ENCODE results near the gene NEGR1. TPM values are rescaled to one million over a fixed set of nuclear protein-coding genes. Genes with fewer than 3 reads are reported as not detected.

The NEGR1 gene
- total RNA-seq, 2 donors from 2014 or later, result not detected

GRCh38 chr1:71618766-71619530 lies 663.4 kb downstream of the NEGR1 start:
- ATAC-seq (no peak), DNase-seq (ENCODE audit: low spot score in 2 of 2) (no peak)
- Mint-ChIP-seq H3K27ac (no peak overlapping the region), H3K36me3 (no peaks in the 10 kb centered on the region), H3K9me3 (peaks cover 0 to 6% of the 10 kb centered on the region in 2 donors)

- H3K36me3 Mint-ChIP-seq, result no peaks in the 10 kb centered on the region
- no peak overlapping the region for H3K27ac Mint-ChIP-seq
- DNase-seq (ENCODE audit: low spot score in 2 of 2) (no peak), ATAC-seq (no peak)
- H3K9me3 Mint-ChIP-seq, result peaks cover 0 to 6% of the 10 kb centered on the region in 2 donors
These were observed 664.1 kb downstream of the NEGR1 start for GRCh38 chr1:71618191-71618590.

- no peak overlapping the region for H3K27ac Mint-ChIP-seq
- DNase-seq (ENCODE audit: low spot score in 2 of 2), result no peak
- peaks cover 0 to 6% of the 10 kb centered on the region in 2 donors for H3K36me3 Mint-ChIP-seq
- peaks cover 11 to 23% of the 10 kb centered on the region in 2 donors for H3K9me3 Mint-ChIP-seq
- no peak for ATAC-seq
These were observed 671.9 kb downstream of the NEGR1 start for GRCh38 chr1:71610476-71610875.

GRCh38 chr1:71603044-71603776 lies 679.1 kb downstream of the NEGR1 start:
- Mint-ChIP-seq H3K36me3 (no peaks in the 10 kb centered on the region), H3K27ac (no peak overlapping the region), H3K9me3 (peaks cover 4 to 5% of the 10 kb centered on the region in 2 donors)
- DNase-seq (ENCODE audit: low spot score in 2 of 2), result no peak
- no peak for ATAC-seq

GRCh38 chr1:71600023-71600422 lies 682.3 kb downstream of the NEGR1 start:
- no peak for ATAC-seq
- no peak overlapping the region for H3K27ac Mint-ChIP-seq
- no peaks in the 10 kb centered on the region for H3K36me3 Mint-ChIP-seq
- no peak for DNase-seq (ENCODE audit: low spot score in 2 of 2)
- peaks cover 0 to 5% of the 10 kb centered on the region in 2 donors for H3K9me3 Mint-ChIP-seq

- Mint-ChIP-seq H3K9me3 (peaks cover 0 to 5% of the 10 kb centered on the region in 2 donors), H3K27ac (no peak overlapping the region), H3K36me3 (no peaks in the 10 kb centered on the region)
- no peak for ATAC-seq
- DNase-seq (ENCODE audit: low spot score in 2 of 2), result no peak
These were observed 683.0 kb downstream of the NEGR1 start for GRCh38 chr1:71599306-71599705.

GRCh38 chr1:71593523-71593922 lies 688.8 kb downstream of the NEGR1 start:
- DNase-seq (ENCODE audit: low spot score in 2 of 2) (no peak), ATAC-seq (no peak)
- Mint-ChIP-seq H3K27ac (no peak overlapping the region), H3K9me3 (peaks cover 5 to 8% of the 10 kb centered on the region in 2 donors), H3K36me3 (no peaks in the 10 kb centered on the region)

GRCh38 chr1:71592646-71593274 lies 689.6 kb downstream of the NEGR1 start:
- no peaks in the 10 kb centered on the region for H3K36me3 Mint-ChIP-seq
- no peak for DNase-seq (ENCODE audit: low spot score in 2 of 2)
- ATAC-seq, result no peak
- peaks cover 5 to 8% of the 10 kb centered on the region in 2 donors for H3K9me3 Mint-ChIP-seq
- no peak overlapping the region for H3K27ac Mint-ChIP-seq

GRCh38 chr1:71589005-71589404 lies 693.3 kb downstream of the NEGR1 start:
- Mint-ChIP-seq H3K9me3 (peaks cover 5 to 8% of the 10 kb centered on the region in 2 donors), H3K36me3 (no peaks in the 10 kb centered on the region), H3K27ac (no peak overlapping the region)
- no peak for ATAC-seq
- no peak for DNase-seq (ENCODE audit: low spot score in 2 of 2)

GRCh38 chr1:71587961-71588360 lies 694.4 kb downstream of the NEGR1 start:
- peaks cover 4 to 5% of the 10 kb centered on the region in 2 donors for H3K9me3 Mint-ChIP-seq
- DNase-seq (ENCODE audit: low spot score in 2 of 2) (no peak), ATAC-seq (no peak)
- no peaks in the 10 kb centered on the region for H3K36me3 Mint-ChIP-seq
- no peak overlapping the region for H3K27ac Mint-ChIP-seq

- H3K9me3 Mint-ChIP-seq, result peaks cover 4 to 5% of the 10 kb centered on the region in 2 donors
- DNase-seq (ENCODE audit: low spot score in 2 of 2), result no peak
- H3K36me3 Mint-ChIP-seq, result no peaks in the 10 kb centered on the region
- H3K27ac Mint-ChIP-seq, result no peak overlapping the region
- ATAC-seq, result no peak
These were observed 696.3 kb downstream of the NEGR1 start for GRCh38 chr1:71586030-71586429.

GRCh38 chr1:71583756-71584155 lies 698.6 kb downstream of the NEGR1 start:
- Mint-ChIP-seq H3K27ac (no peak overlapping the region), H3K36me3 (no peaks in the 10 kb centered on the region), H3K9me3 (no peaks in the 10 kb centered on the region)
- DNase-seq (ENCODE audit: low spot score in 2 of 2), result no peak
- ATAC-seq, result no peak

GRCh38 chr1:71582673-71583072 lies 699.7 kb downstream of the NEGR1 start:
- H3K9me3 Mint-ChIP-seq, result no peaks in the 10 kb centered on the region
- H3K36me3 Mint-ChIP-seq, result no peaks in the 10 kb centered on the region
- ATAC-seq (no peak), DNase-seq (ENCODE audit: low spot score in 2 of 2) (no peak)
- H3K27ac Mint-ChIP-seq, result no peak overlapping the region

GRCh38 chr1:71577451-71578131 lies 704.7 kb downstream of the NEGR1 start:
- H3K27ac Mint-ChIP-seq, result no peak overlapping the region
- DNase-seq (ENCODE audit: low spot score in 2 of 2), result no peak
- no peaks in the 10 kb centered on the region for H3K36me3 Mint-ChIP-seq
- H3K9me3 Mint-ChIP-seq, result peaks cover 0 to 5% of the 10 kb centered on the region in 2 donors
- ATAC-seq, result no peak

- no peaks in the 10 kb centered on the region for H3K36me3 Mint-ChIP-seq
- no peak overlapping the region for H3K27ac Mint-ChIP-seq
- DNase-seq (ENCODE audit: low spot score in 2 of 2) (no peak), ATAC-seq (no peak)
- peaks cover 4 to 11% of the 10 kb centered on the region in 2 donors for H3K9me3 Mint-ChIP-seq
These were observed 710.3 kb downstream of the NEGR1 start for GRCh38 chr1:71572038-71572437.

GRCh38 chr1:71566413-71566812 lies 715.9 kb downstream of the NEGR1 start:
- H3K27ac Mint-ChIP-seq, result no peak overlapping the region
- no peak for ATAC-seq
- no peak for DNase-seq (ENCODE audit: low spot score in 2 of 2)
- peaks cover 0 to 4% of the 10 kb centered on the region in 2 donors for H3K9me3 Mint-ChIP-seq
- no peaks in the 10 kb centered on the region for H3K36me3 Mint-ChIP-seq

GRCh38 chr1:71565831-71566230 lies 716.5 kb downstream of the NEGR1 start:
- Mint-ChIP-seq H3K27ac (no peak overlapping the region), H3K36me3 (no peaks in the 10 kb centered on the region), H3K9me3 (peaks cover 0 to 4% of the 10 kb centered on the region in 2 donors)
- no peak for DNase-seq (ENCODE audit: low spot score in 2 of 2)
- ATAC-seq, result no peak
